NCI-H2081 (cell line): ENCODE measurements around the gene PTGES.

ENCODE experiments used
- DNase-seq, 2 experiments: peaks; one replicate each; lab custom pipeline; 2025; lab: John Stamatoyannopoulos, UW

PTGES gene

DNA sequence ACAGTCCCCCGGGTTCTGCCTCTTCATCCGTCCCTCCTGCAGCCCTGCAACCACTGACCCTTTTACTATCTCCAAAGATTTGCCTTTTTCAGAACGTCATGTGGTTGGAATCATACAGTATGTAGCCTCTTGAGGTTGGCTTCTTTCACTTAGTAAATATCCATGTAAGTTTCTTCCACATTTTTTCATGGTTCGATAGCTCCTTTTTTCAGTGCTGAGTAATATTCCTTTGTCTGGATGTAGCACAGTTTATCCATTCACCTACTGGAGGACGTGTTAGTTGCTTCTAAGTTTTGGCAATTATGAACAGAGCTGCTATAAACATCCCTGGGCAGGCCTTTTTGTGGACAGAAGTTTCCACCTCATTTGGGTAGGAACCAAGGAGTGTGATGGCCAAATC lies 60.3 kb downstream of the PTGES start:
- no peak for DNase-seq
